CD4-positive, alpha-beta T cell treated with Interleukin-17A for 1 hour (primary cell): Measurements from ENCODE around the gene POU2AF1.
"Not testable (repeated sequence)": the region's sequence is repeated elsewhere in the genome, so short reads cannot be mapped to it uniquely, and the experiment has no call there.

Experiments used
- DNase-seq: peaks from one replicate; pipeline ENCODE4 v3.0.0-alpha.2; 2020

POU2AF1 gene

DNA sequence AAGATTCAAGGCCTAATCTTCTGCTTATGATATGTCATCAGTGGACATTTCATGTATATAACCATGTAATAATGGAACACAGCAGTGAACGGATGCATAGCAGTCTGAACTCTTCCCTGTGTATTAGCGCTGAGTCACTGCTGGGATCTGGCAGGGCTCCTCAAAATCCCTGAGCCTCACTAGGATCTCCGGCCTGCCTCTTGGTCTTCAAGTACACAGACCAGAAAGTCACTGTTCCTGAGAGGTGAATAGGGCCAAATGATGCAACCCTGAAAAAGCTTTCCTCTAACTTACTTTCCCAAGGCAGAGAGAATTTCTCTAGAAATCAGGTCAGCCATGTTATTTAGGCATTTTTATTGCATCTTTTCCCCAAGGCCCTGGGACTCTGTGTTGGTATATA, 35.0 kb downstream of the POU2AF1 start:
- no peak for DNase-seq

GRCh38 chr11:111342329-111342728, 36.7 kb downstream of the POU2AF1 start:
- DNase-seq = no peak

- DNase-seq = no peak
Measured at GRCh38 chr11:111339758-111340388, 39.2 kb downstream of the POU2AF1 start.

GRCh38 chr11:111336582-111337256, 42.4 kb downstream of the POU2AF1 start:
- DNase-seq = no peak

- DNase-seq = no peak
Measured at GRCh38 chr11:111336062-111336461, 43.0 kb downstream of the POU2AF1 start.

- DNase-seq = no peak
Measured at GRCh38 chr11:111335549-111335948, 43.5 kb downstream of the POU2AF1 start.

DNA sequence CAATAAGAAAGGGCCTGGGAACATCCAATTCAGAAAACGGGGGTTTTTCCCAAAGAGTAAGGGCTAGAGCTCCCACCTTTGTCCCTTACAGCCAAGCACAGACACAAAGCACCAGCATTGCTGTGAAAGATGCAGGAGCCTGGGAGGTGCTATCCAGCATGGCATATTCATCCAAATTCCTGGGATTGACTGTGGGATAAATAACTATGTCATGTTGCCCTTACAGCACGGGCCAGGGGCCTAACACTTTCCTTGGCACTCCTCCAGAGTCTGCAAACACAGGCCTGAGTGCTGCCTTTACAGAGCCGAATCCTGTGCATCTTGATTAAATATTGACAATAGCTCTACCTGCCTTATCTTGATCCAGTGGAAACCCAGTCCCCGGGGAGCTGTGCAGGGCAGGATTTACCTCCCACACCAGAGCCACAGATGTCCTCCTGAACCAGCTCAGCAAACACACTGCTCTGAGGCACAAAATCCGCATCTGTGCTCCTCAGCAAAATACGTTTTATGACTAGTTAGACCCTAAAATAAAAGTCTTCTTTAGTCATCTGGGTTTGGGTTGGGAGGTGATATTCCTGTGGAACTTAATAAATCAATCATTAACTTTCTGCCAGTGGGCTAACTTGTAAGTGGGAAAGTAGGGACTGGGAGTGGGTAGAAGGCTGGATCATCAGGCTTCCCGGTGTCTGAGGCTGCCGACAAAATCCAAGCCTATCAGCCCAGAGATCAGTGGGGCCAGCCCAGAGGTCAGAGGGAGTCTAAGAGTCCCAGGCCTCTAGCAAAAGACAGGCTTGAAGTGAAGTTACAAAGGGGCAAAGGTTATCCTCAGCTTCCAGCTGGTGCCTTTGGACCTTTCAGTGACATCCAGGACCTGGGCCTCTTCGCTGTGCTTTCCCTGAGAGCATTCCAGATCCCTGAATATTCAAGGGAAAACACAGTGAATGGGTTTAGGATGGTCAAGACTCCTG, 44.3 kb downstream of the POU2AF1 start:
- no peak for DNase-seq

DNA sequence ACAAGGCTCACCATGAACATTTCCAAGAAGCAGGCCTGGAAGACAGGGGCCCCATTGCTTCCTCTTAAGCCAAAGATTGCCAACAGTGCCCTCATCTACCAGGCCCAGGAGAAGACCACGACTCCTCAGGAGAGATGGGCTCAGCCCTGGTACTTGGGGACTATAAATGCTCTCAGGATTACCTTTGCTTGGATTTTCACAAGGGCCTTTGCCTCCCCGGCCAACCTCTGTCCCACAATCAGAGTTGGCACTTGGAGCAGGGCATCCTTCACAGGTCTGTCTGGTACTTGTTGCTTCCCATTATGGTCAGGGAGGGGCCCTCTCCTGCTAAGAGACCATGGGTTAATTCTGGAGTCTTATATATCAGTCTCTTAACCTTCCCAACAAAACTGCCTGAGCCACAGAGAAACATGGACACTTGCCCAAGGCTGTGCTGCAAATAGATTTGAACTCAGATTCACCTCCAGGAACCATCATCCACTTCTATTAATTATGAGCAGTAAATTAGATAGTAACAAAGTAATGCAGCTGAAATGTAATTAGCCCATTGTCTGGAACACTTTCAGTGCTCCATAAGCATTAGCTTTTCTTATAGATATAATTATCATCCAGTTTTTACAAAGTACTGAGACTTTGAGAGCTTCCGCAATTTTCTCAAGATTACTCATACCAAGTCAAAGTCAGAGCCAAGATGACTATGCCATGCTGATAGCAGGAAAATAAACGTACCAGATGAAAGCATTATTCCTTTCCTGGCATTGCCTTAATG, 47.2 kb downstream of the POU2AF1 start:
- DNase-seq = no peak

GRCh38 chr11:111330234-111330893, 48.7 kb downstream of the POU2AF1 start:
- no peak for DNase-seq

DNA sequence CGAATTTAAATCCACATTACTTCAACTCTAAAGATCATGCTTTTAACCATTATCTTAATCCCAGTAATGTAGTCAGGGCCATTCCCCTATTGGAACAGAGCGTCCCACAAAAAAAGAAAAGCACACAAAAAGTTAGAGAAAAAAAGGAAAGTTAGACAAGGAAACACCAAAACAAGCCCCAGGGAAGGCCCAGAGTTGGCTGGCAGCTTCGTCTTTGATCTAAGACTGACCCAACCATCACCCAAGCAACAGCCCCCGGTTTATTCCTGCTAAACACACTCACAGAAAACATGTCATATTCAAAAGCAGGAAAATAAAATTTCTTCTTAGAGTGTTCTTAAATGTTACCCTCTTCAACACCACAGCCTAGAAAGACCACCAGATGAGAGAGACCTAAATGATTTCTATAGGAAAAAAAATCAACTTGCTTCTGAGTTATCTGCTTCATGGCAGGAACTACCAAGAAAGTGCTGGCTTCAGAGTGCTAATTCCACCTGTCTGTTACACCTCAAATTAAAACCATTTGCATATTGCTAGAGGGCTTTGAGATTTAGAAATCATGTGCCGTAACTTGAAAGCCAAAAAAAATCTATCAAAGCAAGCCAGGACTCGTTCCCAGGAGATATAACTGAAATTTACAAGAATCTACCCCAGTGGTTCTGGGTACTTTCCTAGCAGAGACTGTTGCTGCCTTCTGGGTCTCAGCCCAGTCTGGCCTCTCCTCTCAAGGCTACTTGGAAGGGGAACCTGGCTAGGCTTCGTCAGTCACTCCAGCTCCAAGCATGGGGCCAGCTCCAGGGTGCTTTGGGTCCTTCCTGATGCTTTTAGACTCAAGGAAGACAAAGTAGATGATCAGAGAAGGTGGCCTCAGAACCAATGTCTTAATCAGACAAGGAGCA, 49.5 kb downstream of the POU2AF1 start:
- no peak for DNase-seq

- no peak for DNase-seq
Measured at GRCh38 chr11:111327908-111328624, 51.0 kb downstream of the POU2AF1 start.

DNA sequence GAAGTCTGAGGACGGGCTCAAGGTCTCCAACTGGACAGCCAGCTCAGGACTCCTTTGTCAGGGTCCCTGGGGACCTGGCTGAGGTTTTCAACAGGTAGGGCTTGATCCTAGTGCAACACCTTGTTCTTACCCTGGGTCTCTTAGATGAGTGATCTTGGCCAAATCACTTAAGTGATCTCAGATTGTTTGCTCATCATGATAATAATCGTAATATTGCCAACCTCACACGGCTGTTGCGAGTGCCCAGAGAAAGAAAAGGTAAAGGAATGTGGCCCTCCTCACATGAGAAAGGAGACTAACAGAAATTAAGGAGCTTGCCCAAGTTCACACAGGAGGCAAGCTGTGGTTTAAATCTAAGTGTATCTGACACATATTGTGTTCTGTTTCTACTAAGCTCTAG, 52.3 kb downstream of the POU2AF1 start:
- DNase-seq = no peak

DNA sequence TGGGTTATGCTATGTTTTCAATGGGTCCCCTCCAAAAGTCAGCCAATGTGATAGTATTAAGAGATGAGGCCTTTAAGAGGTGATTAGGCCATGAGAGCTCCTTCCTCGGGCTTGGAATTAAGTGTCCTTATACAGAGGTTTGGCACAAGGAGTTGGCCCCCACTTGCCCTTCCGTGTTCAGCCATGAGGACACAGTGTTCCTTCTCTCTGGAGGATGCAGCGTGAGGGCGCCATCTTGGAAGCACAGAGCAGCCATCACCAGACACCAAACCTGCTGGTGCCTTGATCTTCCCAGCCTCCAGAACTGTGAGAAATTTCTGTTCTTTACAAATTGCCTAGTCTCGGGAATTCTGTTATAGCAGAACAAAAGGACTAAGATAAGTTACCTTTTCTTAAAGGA, 53.8 kb downstream of the POU2AF1 start:
- DNase-seq = no peak

GRCh38 chr11:111324277-111324720, 54.8 kb downstream of the POU2AF1 start:
- DNase-seq = no peak

DNA sequence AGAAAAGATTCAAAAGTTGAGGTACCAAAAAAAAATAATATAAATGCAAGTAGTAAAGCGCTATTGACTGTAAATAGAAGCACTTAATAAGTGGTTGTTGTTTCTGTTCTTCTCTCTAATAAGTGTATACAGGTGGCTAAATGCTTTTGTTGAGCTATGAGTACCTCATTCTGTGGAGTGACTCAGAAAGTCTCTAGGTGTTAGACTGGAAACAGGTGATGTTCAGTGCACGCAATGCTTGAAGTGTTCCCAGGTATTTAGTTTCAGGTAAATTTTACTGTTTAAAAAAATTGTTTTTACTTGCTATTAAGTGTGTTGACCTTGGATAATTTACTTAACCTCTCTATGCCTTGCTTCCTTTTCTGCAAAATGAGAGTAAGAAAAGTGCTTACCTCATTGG, 56.5 kb downstream of the POU2AF1 start:
- no peak for DNase-seq

GRCh38 chr11:111320728-111321568, 58.1 kb downstream of the POU2AF1 start:
- DNase-seq = no peak

- DNase-seq = not testable (repeated sequence)
Measured at GRCh38 chr11:111320199-111320598, 58.9 kb downstream of the POU2AF1 start.

GRCh38 chr11:111319296-111319695, 59.8 kb downstream of the POU2AF1 start:
- no peak for DNase-seq

DNA sequence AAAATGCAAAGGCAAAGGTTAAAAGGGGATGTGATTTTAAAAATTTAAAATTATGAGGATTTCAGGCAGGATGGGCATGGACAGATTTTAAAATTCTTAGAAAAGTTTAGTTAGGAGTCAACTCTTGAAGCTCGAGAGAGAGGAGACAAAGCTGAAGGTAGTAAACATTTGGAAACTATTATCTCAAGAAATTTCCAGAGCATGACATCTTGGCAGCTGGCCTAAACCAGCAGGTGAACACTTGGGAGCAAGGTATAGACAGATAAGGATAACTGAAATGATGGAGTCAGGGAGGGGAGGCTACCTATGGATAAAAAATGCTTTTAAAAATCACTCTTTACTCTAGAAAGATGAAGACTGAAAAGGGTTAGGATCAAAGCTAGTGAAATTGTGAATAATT, 67.0 kb downstream of the POU2AF1 start:
- DNase-seq = no peak
